IPS DF 4.7 (cell line): Measurements from ENCODE around the gene STX2.
"Not testable (repeated sequence)": the region's sequence is repeated elsewhere in the genome, so short reads cannot be mapped to it uniquely, and the experiment has no call there.

ENCODE experiments used
- DNase-seq: peaks from one replicate; pipeline ENCODE4 v3.0.0-alpha.2; 2013; ENCODE audit warnings: low spot score; ENCODE audit errors: extremely low read depth

Gene STX2

GRCh38 chr12:130870442-130871285 lies 31.6 kb upstream of the STX2 start:
- no peak for DNase-seq

- no peak for DNase-seq
These were observed 29.4 kb upstream of the STX2 start for GRCh38 chr12:130868412-130868811.

- no peak for DNase-seq
These were observed 24.2 kb upstream of the STX2 start for GRCh38 chr12:130863298-130863697.

- DNase-seq, result not testable (repeated sequence)
These were observed 23.7 kb upstream of the STX2 start for GRCh38 chr12:130862771-130863170.

GRCh38 chr12:130862161-130862560 lies 23.1 kb upstream of the STX2 start:
- no peak for DNase-seq

GRCh38 chr12:130860311-130860710 lies 21.3 kb upstream of the STX2 start:
- DNase-seq, result no peak

- no peak for DNase-seq
These were observed 20.1 kb upstream of the STX2 start for GRCh38 chr12:130859161-130859560.

GRCh38 chr12:130858084-130858483 lies 19.0 kb upstream of the STX2 start:
- no peak for DNase-seq

- no peak for DNase-seq
These were observed 17.0 kb upstream of the STX2 start for GRCh38 chr12:130856088-130856487.

- no peak for DNase-seq
These were observed 11.5 kb upstream of the STX2 start for GRCh38 chr12:130850418-130851021.

- DNase-seq, result peak; percentile 93
These were observed 10.7 kb upstream of the STX2 start for GRCh38 chr12:130849561-130850417.

- not testable (repeated sequence) for DNase-seq
These were observed 9.8 kb upstream of the STX2 start for GRCh38 chr12:130848785-130849305.

GRCh38 chr12:130848105-130848504 lies 9.1 kb upstream of the STX2 start:
- DNase-seq, result not testable (repeated sequence)

- no peak for DNase-seq
These were observed 8.1 kb upstream of the STX2 start for GRCh38 chr12:130847112-130847511.

GRCh38 chr12:130846369-130846768 lies 7.3 kb upstream of the STX2 start:
- DNase-seq, result no peak

- no peak for DNase-seq
These were observed 837 bp upstream of the STX2 start for GRCh38 chr12:130839770-130840404.

- DNase-seq, result no peak
These were observed 633 bp downstream of the STX2 start for GRCh38 chr12:130838284-130838950.

GRCh38 chr12:130835436-130835835 lies 3.6 kb downstream of the STX2 start:
- no peak for DNase-seq

GRCh38 chr12:130835011-130835410 lies 4.0 kb downstream of the STX2 start:
- no peak for DNase-seq

GRCh38 chr12:130832561-130833209 lies 6.4 kb downstream of the STX2 start:
- DNase-seq, result no peak
